Left lung (tissue), 10 donors: ENCODE measurements around the gene PRRX2. TPM values are rescaled to one million over a fixed set of nuclear protein-coding genes. Genes with fewer than 3 reads are reported as not detected.

Source experiments
- ATAC-seq: fragments of 200-7000 bp; cut with Tn5 transposase; one replicate; pipeline ENCODE4 v1.9.1; 2020; ENCODE audit warnings: moderate library complexity
- DNase-seq, 4 donors: peaks; one replicate each; pipeline ENCODE4 v3.0.0-alpha.2; 2013 to 2020
- H3K27ac ChIP-seq, 2 donors: fragments of 200-600 bp; sonication (generic) in 1 of 2; one replicate each; pipeline versions ENCODE4 v1.5.0 to v1.8.0; 2020 to 2021
- H3K27me3 ChIP-seq, 2 donors: fragments of 200-600 bp; sonication (generic) in 1 of 2; one replicate each; pipeline versions ENCODE4 v1.5.0 to v1.8.0; 2020 to 2021
- H3K36me3 ChIP-seq, 2 donors: fragments of 200-600 bp; sonication (generic) in 1 of 2; one replicate each; pipeline versions ENCODE4 v1.5.0 to v1.8.0; 2020 to 2021
- H3K4me1 ChIP-seq, 2 donors: fragments of 200-600 bp; one replicate each; pipeline ENCODE4 v1.8.0; 2021
- H3K4me3 ChIP-seq, 2 donors: fragments of 200-600 bp; sonication (generic) in 1 of 2; one replicate each; pipeline versions ENCODE4 v1.5.0 to v1.8.0; 2020 to 2021; ENCODE audit warnings: mild to moderate bottlenecking in 1 of 2
- H3K9me3 ChIP-seq, 2 donors: fragments of 200-600 bp; sonication (generic) in 1 of 2; one replicate each; pipeline versions ENCODE4 v1.5.0 to v1.8.0; 2020 to 2021
- intact Hi-C, 2 donors: fragments of 100-400 bp; cut with DNase I; formaldehyde crosslinking; loops; one replicate each; pipeline versions ENCODE4 v1.11.2 to v1.14.2; 2022
- polyA plus RNA-seq, 6 donors: library from polyadenylated mRNA; unstranded; fragments of 120-200 nt; gene quantifications; one replicate each; pipeline ENCODE4 v1.2.1, GENCODE V29; 2013; ENCODE audit not compliant: insufficient read length in 6 of 6
- total RNA-seq, 2 donors: library from RNA; stranded (reverse); fragmentation: NEBNext Ultra II Directional; extraction: Animal tissue kit (Norgen Biotek cat#: 25700); gene quantifications; one replicate each; pipeline ENCODE4 v1.2.1, GENCODE V29; 2021
- TF ChIP-seq, protein P1 (sequence below), 2 donors: fragments of 200-600 bp; sonication (generic) in 1 of 2; IDR thresholded peaks; one replicate each; pipeline versions ENCODE4 v1.5.0 to v1.8.0; 2021; ENCODE audit warnings: antibody characterized with exemption in 2 of 2
- donor health status: DM: no; HTN: yes; CAD: no.
- donor health status: DM: no; HTN: no; CAD: no.

PRRX2 gene
- total and polyA plus RNA-seq, 8 donors = 0.56 to 5.6 (median 1.0) TPM

DNA sequence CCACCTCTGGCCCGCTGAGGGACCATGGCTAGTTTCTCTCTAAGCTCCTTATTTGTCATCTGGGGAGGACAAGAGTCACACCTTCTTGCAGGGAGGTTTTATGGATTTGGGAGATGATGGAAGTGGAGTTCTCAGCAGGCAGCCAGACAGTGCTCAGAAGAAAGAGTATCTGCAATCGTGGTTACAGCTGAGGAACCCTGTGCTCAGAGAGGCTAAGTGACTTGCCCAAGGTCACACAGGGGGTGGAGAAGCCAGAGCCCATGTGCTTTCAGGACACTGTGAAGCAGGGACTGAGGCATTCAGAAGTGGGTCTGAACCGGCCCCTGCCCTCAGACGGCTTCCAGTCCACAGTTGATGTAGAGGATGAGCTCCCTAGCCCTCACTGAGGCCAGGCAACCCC, 10.8 kb downstream of the PRRX2 start:
- DNase-seq (no peak), ATAC-seq (no peak)
- Histone ChIP-seq H3K4me1 (no peaks in the 10 kb centered on the region), H3K4me3 (no peak overlapping the region), H3K27me3 (peaks cover 0 to 73% of the 10 kb centered on the region in 2 donors), H3K27ac (no peak overlapping the region), H3K9me3 (no peaks in the 10 kb centered on the region), H3K36me3 (no peaks in the 10 kb centered on the region)
- TF ChIP-seq, protein P1, sequence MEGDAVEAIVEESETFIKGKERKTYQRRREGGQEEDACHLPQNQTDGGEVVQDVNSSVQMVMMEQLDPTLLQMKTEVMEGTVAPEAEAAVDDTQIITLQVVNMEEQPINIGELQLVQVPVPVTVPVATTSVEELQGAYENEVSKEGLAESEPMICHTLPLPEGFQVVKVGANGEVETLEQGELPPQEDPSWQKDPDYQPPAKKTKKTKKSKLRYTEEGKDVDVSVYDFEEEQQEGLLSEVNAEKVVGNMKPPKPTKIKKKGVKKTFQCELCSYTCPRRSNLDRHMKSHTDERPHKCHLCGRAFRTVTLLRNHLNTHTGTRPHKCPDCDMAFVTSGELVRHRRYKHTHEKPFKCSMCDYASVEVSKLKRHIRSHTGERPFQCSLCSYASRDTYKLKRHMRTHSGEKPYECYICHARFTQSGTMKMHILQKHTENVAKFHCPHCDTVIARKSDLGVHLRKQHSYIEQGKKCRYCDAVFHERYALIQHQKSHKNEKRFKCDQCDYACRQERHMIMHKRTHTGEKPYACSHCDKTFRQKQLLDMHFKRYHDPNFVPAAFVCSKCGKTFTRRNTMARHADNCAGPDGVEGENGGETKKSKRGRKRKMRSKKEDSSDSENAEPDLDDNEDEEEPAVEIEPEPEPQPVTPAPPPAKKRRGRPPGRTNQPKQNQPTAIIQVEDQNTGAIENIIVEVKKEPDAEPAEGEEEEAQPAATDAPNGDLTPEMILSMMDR (IDR thresholded peaks at IDR 0.05) = no peak
- intact Hi-C loops = no loop called here

DNA sequence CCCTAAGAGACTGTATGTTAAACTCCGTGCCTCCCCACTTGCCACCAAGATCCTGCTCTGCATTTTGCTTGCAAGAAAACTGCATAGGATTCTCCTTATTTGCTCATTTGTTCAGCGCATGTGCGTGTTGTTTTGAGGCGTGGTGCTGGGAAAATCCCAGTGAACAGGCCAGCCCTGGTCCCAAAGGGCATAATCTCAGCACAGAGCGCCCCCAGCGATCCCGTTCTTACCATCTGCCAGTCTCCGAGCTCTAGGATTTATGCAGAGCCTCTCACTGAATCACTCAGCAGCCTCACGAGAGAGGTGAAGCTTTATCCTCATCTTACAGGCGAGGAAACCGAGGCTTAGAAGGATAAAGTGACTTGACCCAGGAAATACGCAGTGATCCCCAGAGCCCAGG, 11.5 kb downstream of the PRRX2 start:
- TF ChIP-seq, protein P1 (IDR thresholded peaks at IDR 0.05) = no peak
- no peak overlapping the region for H3K4me3 ChIP-seq
- ATAC-seq (no peak), DNase-seq (no peak)
- intact Hi-C loops = no loop called here
- H3K27me3 ChIP-seq = peaks cover 0 to 77% of the 10 kb centered on the region in 2 donors
- H3K27ac ChIP-seq = no peak overlapping the region
- no peaks in the 10 kb centered on the region for H3K9me3 ChIP-seq
- no peaks in the 10 kb centered on the region for H3K4me1 ChIP-seq
- no peaks in the 10 kb centered on the region for H3K36me3 ChIP-seq

DNA sequence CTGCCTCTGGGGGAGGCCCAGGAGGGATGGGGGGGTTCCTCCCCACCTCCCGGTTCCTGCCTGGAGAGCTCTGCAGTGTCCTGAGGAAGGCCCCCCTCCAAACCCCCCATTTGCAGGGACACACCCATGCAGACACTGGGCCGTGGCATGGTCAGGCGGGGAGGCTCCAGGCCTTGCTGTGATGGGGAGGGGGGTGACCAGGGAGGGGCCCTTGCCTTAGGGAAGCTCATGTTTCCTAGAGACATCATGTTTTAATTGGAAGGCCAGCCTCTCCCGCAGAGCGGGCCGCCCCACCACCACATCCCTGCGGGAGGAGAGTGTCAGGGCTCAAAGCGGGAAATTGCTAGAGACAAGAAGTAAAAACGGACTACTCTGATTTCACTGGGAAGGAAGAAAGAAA, 12.0 kb downstream of the PRRX2 start:
- no peaks in the 10 kb centered on the region for H3K9me3 ChIP-seq
- H3K27ac ChIP-seq = no peak overlapping the region
- H3K4me1 ChIP-seq = no peaks in the 10 kb centered on the region
- no peaks in the 10 kb centered on the region for H3K36me3 ChIP-seq
- peaks cover 0 to 81% of the 10 kb centered on the region in 2 donors for H3K27me3 ChIP-seq
- H3K4me3 ChIP-seq = no peak overlapping the region
- no peak for ATAC-seq
- TF ChIP-seq, protein P1 (IDR thresholded peaks at IDR 0.05) = no peak
- DNase-seq = peak in 1 of 4 donors; percentile 52
- intact Hi-C loops = no loop called here

DNA sequence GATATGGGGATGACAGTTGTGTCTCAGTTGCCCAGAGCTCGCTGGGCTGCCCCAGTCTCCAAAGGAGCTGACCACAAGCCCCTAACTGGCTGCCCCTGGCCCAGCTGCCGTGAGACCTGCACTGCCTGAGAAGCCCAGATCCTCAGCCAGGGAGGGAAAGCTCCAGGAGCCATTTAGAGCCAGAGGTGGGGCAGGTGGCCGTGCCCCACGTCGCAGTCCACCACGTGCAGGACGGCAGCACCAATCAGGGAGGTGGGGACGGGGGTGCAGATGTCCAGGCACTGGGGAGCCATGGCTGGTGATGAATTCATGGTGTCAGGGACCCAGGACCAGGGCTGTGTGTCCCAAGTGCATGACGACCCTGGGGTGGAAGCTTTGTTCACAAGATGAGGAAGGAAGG, 13.4 kb downstream of the PRRX2 start:
- H3K27ac ChIP-seq = no peak overlapping the region
- ATAC-seq (no peak), DNase-seq (no peak)
- H3K36me3 ChIP-seq = no peaks in the 10 kb centered on the region
- H3K4me3 ChIP-seq = no peak overlapping the region
- TF ChIP-seq, protein P1 (IDR thresholded peaks at IDR 0.05) = no peak
- H3K4me1 ChIP-seq = no peaks in the 10 kb centered on the region
- no peaks in the 10 kb centered on the region for H3K9me3 ChIP-seq
- H3K27me3 ChIP-seq = peaks cover 0 to 79% of the 10 kb centered on the region in 2 donors
- intact Hi-C loops = no loop called here

DNA sequence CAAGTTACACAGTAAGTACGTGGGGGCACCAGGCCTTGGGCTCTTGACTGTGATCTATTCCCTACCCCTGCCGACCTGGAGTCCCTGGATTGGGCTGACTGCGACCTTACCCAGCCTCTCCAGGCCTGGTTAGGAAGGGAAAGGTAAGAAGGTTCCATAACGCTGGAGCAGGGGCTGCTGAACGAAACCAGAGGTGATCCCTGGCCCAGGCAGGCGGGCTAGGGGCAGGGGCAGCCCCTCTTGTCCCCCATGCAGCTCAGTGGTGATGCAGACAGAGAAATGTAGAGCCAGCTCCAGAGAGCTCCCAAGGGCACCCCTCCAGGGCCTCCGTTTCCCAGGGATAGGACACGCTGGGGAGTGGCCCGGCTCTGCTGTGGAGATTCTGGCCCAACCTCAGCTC, 14.1 kb downstream of the PRRX2 start:
- no peaks in the 10 kb centered on the region for H3K4me1 ChIP-seq
- ATAC-seq = no peak
- H3K27me3 ChIP-seq = peaks cover 0 to 73% of the 10 kb centered on the region in 2 donors
- no peaks in the 10 kb centered on the region for H3K36me3 ChIP-seq
- no peak overlapping the region for H3K4me3 ChIP-seq
- H3K9me3 ChIP-seq = no peaks in the 10 kb centered on the region
- DNase-seq = no peak
- H3K27ac ChIP-seq = no peak overlapping the region
- TF ChIP-seq, protein P1 (IDR thresholded peaks at IDR 0.05) = no peak
- intact Hi-C loops = no loop called here
